GM12865 (cell line): ENCODE measurements around the gene PDP2.
A peak's percentile ranks its signal among the peaks of the same experiment; 100 is the strongest.

Experiments used
- DNase-seq: peaks from one replicate; pipeline ENCODE4 v3.0.0; 2010; ENCODE audit warnings: low read depth
- H3K4me3 ChIP-seq: 2 replicates; pipeline ENCODE4 v1.5.1; 2011; ENCODE audit warnings: mild to moderate bottlenecking, low read depth, low read length, control low read depth
- CTCF ChIP-seq: IDR thresholded peaks from 2 replicates; pipeline ENCODE4 v1.5.1; 2011; ENCODE audit warnings: low read length, control low read depth, low read depth, inconsistent platforms; ENCODE audit not compliant: insufficient read depth; ENCODE audit errors: missing control alignments

The PDP2 gene

GRCh38 chr16:66843191-66843590, 37.1 kb upstream of the PDP2 start:
- no peak for DNase-seq
- TF ChIP-seq CTCF: no peak
- H3K4me3 ChIP-seq: no peak overlapping the region

DNA sequence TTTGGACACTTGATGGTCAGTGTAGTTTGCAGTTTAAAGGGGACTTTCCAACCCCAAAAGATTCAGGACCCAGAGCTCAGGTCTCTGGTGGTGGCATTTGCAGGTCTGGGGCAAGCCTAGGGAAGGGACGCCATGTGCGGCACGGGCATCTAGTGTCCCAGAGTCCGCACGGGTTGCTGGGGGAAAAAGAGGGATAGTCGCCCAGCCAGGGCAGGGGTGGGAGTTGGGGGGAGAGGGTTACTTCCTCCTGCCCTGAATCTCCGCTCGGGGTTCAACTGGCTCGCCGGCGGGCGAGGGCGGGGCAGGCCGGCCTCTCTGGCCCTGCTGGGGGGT, 36.3 kb upstream of the PDP2 start:
- H3K4me3 ChIP-seq: no peak overlapping the region
- TF ChIP-seq CTCF: no peak
- DNase-seq: no peak

GRCh38 chr16:66844342-66845079, 35.8 kb upstream of the PDP2 start, which contains the start of gene CA7:
Gene CA7 (plus strand): TSS chr16:66844414. CDS start chr16:66844488, 74 bp downstream.
- TF ChIP-seq CTCF: no peak
- DNase-seq: no peak
- no peak within 1 kb of the TSS for H3K4me3 ChIP-seq

DNA sequence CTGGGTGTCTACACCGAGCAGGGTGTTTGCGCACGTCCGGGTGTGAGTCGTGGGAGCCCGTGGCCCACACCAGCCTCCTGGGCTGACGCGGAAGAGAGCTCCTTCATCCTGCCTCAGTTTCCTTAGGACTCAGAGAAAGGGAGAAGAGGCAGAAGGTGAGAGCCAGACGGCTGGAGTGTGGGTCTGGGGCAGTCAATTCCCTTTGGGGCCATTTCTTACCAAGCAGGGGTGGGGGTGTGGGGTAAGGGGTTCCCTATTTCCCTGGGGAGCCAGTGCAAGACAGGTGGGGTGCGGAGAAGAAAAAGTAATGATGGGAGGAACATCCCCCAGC, 35.3 kb upstream of the PDP2 start:
- DNase-seq: no peak
- no peak overlapping the region for H3K4me3 ChIP-seq
- no peak for TF ChIP-seq CTCF

GRCh38 chr16:66845791-66846221, 34.5 kb upstream of the PDP2 start:
- DNase-seq: no peak
- H3K4me3 ChIP-seq: no peak overlapping the region
- TF ChIP-seq CTCF: no peak

DNA sequence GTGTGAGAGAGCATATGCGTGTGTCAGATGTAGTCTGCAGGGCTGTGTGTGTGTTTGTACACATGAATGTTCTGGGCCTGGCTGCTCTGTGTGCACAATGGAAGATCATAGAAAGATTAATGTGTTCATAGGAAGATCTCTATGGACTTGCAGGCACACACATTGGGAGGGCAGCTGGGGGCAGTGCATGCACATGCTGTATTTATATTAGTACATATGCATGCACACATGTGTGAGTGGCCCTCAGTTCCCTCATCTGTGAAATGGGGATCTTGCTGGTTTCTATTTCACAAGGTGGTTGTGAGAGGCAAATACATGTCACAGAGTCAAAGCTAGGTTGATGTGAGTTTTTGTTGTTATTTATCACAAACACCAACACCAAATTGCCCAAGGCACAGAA, 34.0 kb upstream of the PDP2 start:
- peak; percentile 22 for DNase-seq
- TF ChIP-seq CTCF: no peak

DNA sequence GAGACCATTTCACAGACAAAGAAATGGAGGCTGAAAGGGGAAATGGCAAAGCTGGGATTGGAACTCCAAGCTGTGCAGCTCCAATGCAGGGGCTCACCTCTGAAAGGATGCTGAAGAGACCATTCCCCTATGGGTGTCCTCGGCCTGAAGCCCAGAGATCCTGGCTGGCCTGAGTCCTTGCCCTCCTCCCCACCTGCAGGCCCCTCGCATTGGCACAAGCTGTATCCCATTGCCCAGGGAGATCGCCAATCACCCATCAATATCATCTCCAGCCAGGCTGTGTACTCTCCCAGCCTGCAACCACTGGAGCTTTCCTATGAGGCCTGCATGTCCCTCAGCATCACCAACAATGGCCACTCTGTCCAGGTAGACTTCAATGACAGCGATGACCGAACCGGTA, 33.5 kb upstream of the PDP2 start:
- no peak for DNase-seq
- TF ChIP-seq CTCF: no peak

More for the DNA sequence above, 34.0 kb upstream of the PDP2 start:
- no peak overlapping the region for H3K4me3 ChIP-seq

More for the DNA sequence above, 33.5 kb upstream of the PDP2 start:
- H3K4me3 ChIP-seq: no peak overlapping the region
